Body of pancreas (tissue), 4 donors: ENCODE data around the gene SIAE.

Experiments used
- CTCF ChIP-seq, 7 experiments: fragments of 450-650 bp in 4 of 7; fragments of 200-600 bp in 3 of 7; sonication (generic) in 3 of 7; IDR thresholded peaks; one replicate each; pipeline ENCODE4 v1.5.1; 2016 to 2019; ENCODE audit warnings: antibody characterized with exemption in 7 of 7
- POLR2A ChIP-seq, 3 donors: fragments of 450-650 bp; IDR thresholded peaks; one replicate each; pipeline ENCODE4 v1.6.1; 2016; ENCODE audit warnings: antibody characterized with exemption in 3 of 3, mild to moderate bottlenecking in 2 of 3

- TF ChIP-seq CTCF (IDR thresholded peaks at IDR 0.05) (no peak), POLR2A (IDR thresholded peaks at IDR 0.05) (no peak)
Observed at GRCh38 chr11:124612045-124612444, 61.5 kb downstream of the SIAE start.
